Endothelial cell of umbilical vein (primary cell): ENCODE measurements around the gene SHOX. TPM values are rescaled to one million over a fixed set of nuclear protein-coding genes. Genes with fewer than 3 reads are reported as not detected.

Source experiments
- BruUV-seq: library from RNA; stranded (reverse); fragments of 400-500 nt; replicated peaks from 2 replicates; lab custom pipeline; 2021; lab: Mats Ljungman, UMichigan
- CTCF ChIA-PET: fragments of 300-600, 350-600 bp; sonication (Branson Sonifier 250); formaldehyde crosslinking; loops from one replicate; lab custom pipeline; 2021; ENCODE audit warnings: antibody characterized with exemption, inconsistent platforms; lab: Charles Lee
- POLR2A ChIA-PET: fragments of 300-600, 350-600 bp; sonication (Branson Sonifier 250); formaldehyde crosslinking; loops from one replicate; lab custom pipeline; 2021; ENCODE audit warnings: antibody characterized with exemption, inconsistent platforms; lab: Charles Lee
- DNase-seq: peaks from one replicate; pipeline ENCODE4 v3.0.0-alpha.2; 2011; ENCODE audit warnings: low read depth, low spot score
- FAIRE-seq: peaks from 2 replicates; lab custom pipeline; 2011; peaks lifted over from hg19 to GRCh38; lab: Jason Lieb, UNC
- H2AFZ ChIP-seq: 2 replicates; pipeline ENCODE4 v1.6.0; 2012; ENCODE audit warnings: low read depth, low read length, control low read depth, inconsistent platforms
- H3K27ac ChIP-seq: 2 replicates; pipeline ENCODE4 v1.5.1; 2011; ENCODE audit warnings: low read depth, mild to moderate bottlenecking, control low read depth, low read length, moderate library complexity; ENCODE audit not compliant: insufficient read depth
- H3K27me3 ChIP-seq, 2 experiments: 2 replicates each; pipeline versions ENCODE4 v1.6.0 to v1.6.1; 2011; ENCODE audit warnings: low read length in 2 of 2, mixed read lengths in 1 of 2; ENCODE audit not compliant: control insufficient read depth in 2 of 2, insufficient read depth in 2 of 2
- H3K36me3 ChIP-seq, 2 experiments: 2 replicates in 1 of 2; 3 replicates in 1 of 2; pipeline ENCODE4 v1.5.1; 2011; ENCODE audit warnings: low read length in 2 of 2, mild to moderate bottlenecking in 1 of 2, moderate library complexity in 1 of 2; ENCODE audit not compliant: control insufficient read depth in 2 of 2, insufficient read depth in 2 of 2; ENCODE audit errors: extremely low read depth in 1 of 2
- H3K4me1 ChIP-seq: 3 replicates; pipeline ENCODE4 v1.5.1; 2011; ENCODE audit warnings: mild to moderate bottlenecking, low read length; ENCODE audit not compliant: control insufficient read depth, insufficient read depth; ENCODE audit errors: extremely low read depth
- H3K4me2 ChIP-seq: 2 replicates; pipeline ENCODE4 v1.6.1; 2011; ENCODE audit warnings: low read length, control low read depth, mixed read lengths; ENCODE audit not compliant: insufficient read depth
- H3K4me3 ChIP-seq, 3 experiments: fragments of 200-600 bp in 1 of 3; sonication (generic), shearing (Covaris generic) in 1 of 3; replicated peaks in 1 of 3; 2 replicates each; pipeline ENCODE4 v1.5.1; 2011 to 2016; ENCODE audit warnings: control low read depth in 3 of 3, low read length in 3 of 3, mild to moderate bottlenecking in 2 of 3, inconsistent platforms in 1 of 3, low read depth in 1 of 3, moderate library complexity in 1 of 3; ENCODE audit not compliant: insufficient read depth in 1 of 3
- H3K79me2 ChIP-seq: 2 replicates; pipeline ENCODE4 v1.6.0; 2012; ENCODE audit warnings: low read length, inconsistent platforms; ENCODE audit not compliant: control insufficient read depth, insufficient read depth
- H3K9ac ChIP-seq: replicated peaks from 2 replicates; pipeline ENCODE3; 2011; ENCODE audit warnings: low read length, control low read depth; ENCODE audit not compliant: insufficient read depth; ENCODE audit errors: extremely low read depth
- H3K9me1 ChIP-seq: replicated peaks from 3 replicates; pipeline ENCODE4 v1.6.0; 2011; ENCODE audit warnings: mild to moderate bottlenecking, low read length; ENCODE audit not compliant: control insufficient read depth, insufficient read depth; ENCODE audit errors: extremely low read depth
- H3K9me3 ChIP-seq: replicated peaks from 2 replicates; pipeline ENCODE4 v1.5.1; 2012; ENCODE audit warnings: low read length, inconsistent platforms; ENCODE audit not compliant: control insufficient read depth, insufficient read depth
- H4K20me1 ChIP-seq: replicated peaks from 2 replicates; pipeline ENCODE3; 2011; ENCODE audit warnings: mild to moderate bottlenecking, low read length; ENCODE audit not compliant: control insufficient read depth, insufficient read depth; ENCODE audit errors: extremely low read depth
- GATA2 ChIP-seq: IDR thresholded peaks from 2 replicates; pipeline ENCODE4 v1.7.0; 2011; ENCODE audit warnings: low read depth, mild to moderate bottlenecking, moderate library complexity, mixed read lengths, low read length; ENCODE audit not compliant: insufficient read length, insufficient read depth
- MYC ChIP-seq: IDR thresholded peaks from one replicate; pipeline ENCODE4 v1.6.1; 2011; ENCODE audit warnings: mild to moderate bottlenecking, low read depth, low read length
- POLR2AphosphoS5 ChIP-seq: IDR thresholded peaks from 2 replicates; pipeline ENCODE4 v1.6.1; 2012; ENCODE audit warnings: low read depth, mild to moderate bottlenecking, control low read depth, low read length, moderate library complexity; ENCODE audit not compliant: insufficient read depth
- dilution Hi-C: fragments of 300-500 bp; cut with MboI; formaldehyde crosslinking; loops from one replicate; pipeline ENCODE4 v1.15.0; 2019; ENCODE audit warnings: low sequenced_read_pairs; ENCODE audit not compliant: extremely low pct_ligation_motif_present
- intact Hi-C: fragments of 100-400 bp; cut with micrococcal nuclease; formaldehyde crosslinking; loops from one replicate; pipeline ENCODE4 v1.10.0; 2022
- polyA plus RNA-seq, 4 experiments: library from polyadenylated mRNA; depleted of rRNA in 3 of 4; stranded (reverse) in 3 of 4; unstranded in 1 of 4; fragments of >200 nt; gene quantifications; 2 replicates each; pipeline versions ENCODE4 v1.2.1 to v1.2.3, GENCODE V29; 2011 to 2012; ENCODE audit warnings: missing spikeins in 1 of 4
- total RNA-seq: library from RNA; stranded (reverse); gene quantifications from 2 replicates; pipeline ENCODE4 v1.2.3, GENCODE V29; 2021
- TF ChIP-seq, protein P1 (sequence below): IDR thresholded peaks from 2 replicates; pipeline ENCODE4 v1.6.1; 2011; ENCODE audit not compliant: insufficient read depth, insufficient read length

The SHOX gene
- total and polyA plus RNA-seq, 2 donors (not counting 3 experiments of a cell fraction or from before 2014, with no cell fraction given): not detected

DNA sequence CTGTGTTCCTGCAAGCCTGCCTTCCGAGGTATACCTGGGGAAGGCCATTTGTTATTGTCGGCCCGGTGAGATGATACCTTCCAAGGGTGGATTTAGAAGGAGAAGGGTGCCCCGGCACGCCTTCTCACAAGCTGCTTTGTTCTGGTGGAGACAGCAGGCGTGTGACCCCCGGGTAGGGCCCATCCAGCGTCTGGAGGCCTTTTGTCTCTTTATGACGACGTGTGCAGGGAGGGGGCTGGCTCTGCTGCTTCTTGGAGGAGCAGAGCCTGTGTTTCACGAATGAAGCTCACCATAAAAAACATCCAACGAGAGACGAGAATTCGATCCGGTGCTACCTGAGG is 45.3 kb downstream of the SHOX start:
- intact Hi-C loops: no loop called here
- BruUV-seq: no TSS peak
- no peak for FAIRE-seq
- Histone ChIP-seq H2AFZ (no peak overlapping the region), H3K4me3 (no peak overlapping the region), H3K79me2 (no peaks in the 10 kb centered on the region), H3K9ac (no peak overlapping the region), H3K4me2 (no peak overlapping the region), H3K9me3 (peaks cover 3% of the 10 kb centered on the region), H3K27me3 (no peaks in the 10 kb centered on the region), H3K9me1 (no peaks in the 10 kb centered on the region), H3K36me3 (no peaks in the 10 kb centered on the region), H3K27ac (no peak overlapping the region), H4K20me1 (no peaks in the 10 kb centered on the region), H3K4me1 (no peaks in the 10 kb centered on the region)
- DNase-seq: no peak
- dilution Hi-C loops: no loop called here
- CTCF ChIA-PET: no interaction called here
- POLR2A ChIA-PET: no interaction called here
- no peak for TF ChIP-seq MYC
- TF ChIP-seq GATA2: no peak
- TF ChIP-seq POLR2AphosphoS5: no peak
- TF ChIP-seq, protein P1, sequence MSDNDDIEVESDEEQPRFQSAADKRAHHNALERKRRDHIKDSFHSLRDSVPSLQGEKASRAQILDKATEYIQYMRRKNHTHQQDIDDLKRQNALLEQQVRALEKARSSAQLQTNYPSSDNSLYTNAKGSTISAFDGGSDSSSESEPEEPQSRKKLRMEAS: no peak

DNA sequence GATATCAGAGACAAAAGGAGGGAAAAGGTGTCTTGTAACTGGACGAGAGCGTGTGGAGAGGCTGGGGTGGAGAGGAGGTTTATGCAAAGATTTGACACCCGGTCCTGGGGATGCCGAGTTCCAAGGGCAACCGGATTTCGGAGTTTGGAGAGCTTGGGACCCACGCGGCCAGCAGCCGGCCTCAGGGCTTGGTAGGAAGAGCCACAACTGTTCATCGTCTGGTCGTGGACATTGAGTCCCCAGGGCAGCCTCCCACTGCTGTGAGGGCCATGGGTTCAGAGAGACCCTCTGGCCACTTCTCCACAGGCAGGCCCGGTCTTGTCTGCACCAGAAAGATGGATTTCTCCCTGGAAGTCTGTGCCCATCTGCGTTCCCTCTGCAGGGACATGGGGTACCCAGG is 46.8 kb downstream of the SHOX start:
- Histone ChIP-seq H3K36me3 (no peaks in the 10 kb centered on the region), H3K9ac (no peak overlapping the region), H2AFZ (no peak overlapping the region), H3K9me1 (no peaks in the 10 kb centered on the region), H3K4me3 (no peak overlapping the region), H3K27ac (no peak overlapping the region), H3K9me3 (peaks cover 4% of the 10 kb centered on the region), H3K79me2 (no peaks in the 10 kb centered on the region), H3K4me2 (no peak overlapping the region), H3K27me3 (no peaks in the 10 kb centered on the region), H3K4me1 (no peaks in the 10 kb centered on the region), H4K20me1 (no peaks in the 10 kb centered on the region)
- CTCF ChIA-PET: no interaction called here
- POLR2A ChIA-PET: no interaction called here
- intact Hi-C loops: no loop called here
- TF ChIP-seq, protein P1: no peak
- no peak for TF ChIP-seq MYC
- no peak for FAIRE-seq
- no peak for DNase-seq
- no TSS peak for BruUV-seq
- dilution Hi-C loops: no loop called here
